A204.1 (cell line): ENCODE data around the gene TBX19.
A peak's percentile ranks its signal among the peaks of the same experiment; 100 is the strongest.
"Not testable (repeated sequence)": the region's sequence is repeated elsewhere in the genome, so short reads cannot be mapped to it uniquely, and the experiment has no call there.

Source experiments
- FAIRE-seq: peaks from 2 replicates; lab custom pipeline; 2012; peaks lifted over from hg19 to GRCh38; lab: Jason Lieb, UNC

The TBX19 gene

GRCh38 chr1:168320800-168321450, 40.2 kb downstream of the TBX19 start:
- no peak for FAIRE-seq

GRCh38 chr1:168321945-168322344, 41.3 kb downstream of the TBX19 start:
- FAIRE-seq = no peak

- FAIRE-seq = no peak
Measured at GRCh38 chr1:168324745-168325425, 44.2 kb downstream of the TBX19 start.

- no peak for FAIRE-seq
Measured at GRCh38 chr1:168328731-168329364, 48.2 kb downstream of the TBX19 start.

- no peak for FAIRE-seq
Measured at GRCh38 chr1:168330285-168330684, 49.6 kb downstream of the TBX19 start.

GRCh38 chr1:168331569-168331968, 50.9 kb downstream of the TBX19 start:
- peak; percentile 98 for FAIRE-seq

GRCh38 chr1:168333562-168334276, 53.0 kb downstream of the TBX19 start:
- FAIRE-seq = no peak

- no peak for FAIRE-seq
Measured at GRCh38 chr1:168335500-168335899, 54.8 kb downstream of the TBX19 start.

GRCh38 chr1:168338589-168339503, 58.2 kb downstream of the TBX19 start:
- FAIRE-seq = no peak

- no peak for FAIRE-seq
Measured at GRCh38 chr1:168340781-168341482, 60.3 kb downstream of the TBX19 start.

- FAIRE-seq = no peak
Measured at GRCh38 chr1:168341483-168341975, 60.9 kb downstream of the TBX19 start.

- FAIRE-seq = no peak
Measured at GRCh38 chr1:168342572-168343280, 62.0 kb downstream of the TBX19 start.

GRCh38 chr1:168343566-168343965, 62.9 kb downstream of the TBX19 start:
- FAIRE-seq = no peak

- FAIRE-seq = no peak
Measured at GRCh38 chr1:168344517-168344916, 63.8 kb downstream of the TBX19 start.

- no peak for FAIRE-seq
Measured at GRCh38 chr1:168345939-168346338, 65.3 kb downstream of the TBX19 start.

GRCh38 chr1:168347630-168348029, 67.0 kb downstream of the TBX19 start:
- FAIRE-seq = no peak

GRCh38 chr1:168348146-168348709, 67.6 kb downstream of the TBX19 start:
- FAIRE-seq = no peak

GRCh38 chr1:168354335-168355269, 73.9 kb downstream of the TBX19 start:
- FAIRE-seq = not testable (repeated sequence)
